Naive thymus-derived CD4-positive, alpha-beta T cell (primary cell): ENCODE measurements around the gene CXCL12. TPM values are rescaled to one million over a fixed set of nuclear protein-coding genes. Genes with fewer than 3 reads are reported as not detected.

Source experiments
- ATAC-seq: fragments of 150-1000 bp; cut with Tn5 transposase; 2 replicates; pipeline ENCODE4 v1.10.0; 2021; ENCODE audit warnings: mild to moderate bottlenecking, moderate library complexity
- CTCF ChIA-PET: fragments of 350-600 bp; sonication (Branson Sonifier 250); formaldehyde crosslinking; loops from one replicate; lab custom pipeline; 2021; ENCODE audit warnings: antibody characterized with exemption; lab: Charles Lee
- POLR2A ChIA-PET: fragments of 350-600 bp; sonication (Branson Sonifier 250); formaldehyde crosslinking; loops from one replicate; lab custom pipeline; 2021; ENCODE audit warnings: antibody characterized with exemption, inconsistent platforms; lab: Charles Lee
- DNase-seq, 9 donors: peaks; one replicate each; pipeline versions ENCODE4 v3.0.0 to v3.0.0-alpha.2; 2020 to 2022; ENCODE audit warnings: mixed read lengths in 1 of 9
- H3K27ac ChIP-seq: one replicate; pipeline ENCODE4 v1.7.0; 2013; ENCODE audit warnings: mild to moderate bottlenecking, low read depth, low read length, moderate library complexity
- H3K27me3 ChIP-seq, 2 donors: one replicate each; pipeline ENCODE4 v1.7.0; 2013; ENCODE audit warnings: low read length in 2 of 2, mild to moderate bottlenecking in 2 of 2, moderate library complexity in 2 of 2; ENCODE audit not compliant: control insufficient read depth in 2 of 2, insufficient read depth in 2 of 2
- H3K36me3 ChIP-seq, 3 experiments: 1 replicate in 2 of 3; 2 replicates in 1 of 3; pipeline ENCODE4 v1.7.0; 2013; ENCODE audit warnings: low read length in 3 of 3, mild to moderate bottlenecking in 3 of 3, moderate library complexity in 1 of 3; ENCODE audit not compliant: insufficient read depth in 3 of 3, control insufficient read depth in 2 of 3
- H3K4me1 ChIP-seq, 2 donors: one replicate each; pipeline ENCODE4 v1.7.0; 2013; ENCODE audit warnings: low read length in 2 of 2, mild to moderate bottlenecking in 2 of 2, moderate library complexity in 1 of 2; ENCODE audit not compliant: control insufficient read depth in 2 of 2, insufficient read depth in 2 of 2
- H3K4me3 ChIP-seq: 2 replicates; pipeline ENCODE4 v1.7.0; 2013; ENCODE audit warnings: mild to moderate bottlenecking, low read length
- H3K9me3 ChIP-seq, 3 experiments: 1 replicate in 2 of 3; 2 replicates in 1 of 3; pipeline ENCODE4 v1.7.0; 2013; ENCODE audit warnings: low read length in 3 of 3; ENCODE audit not compliant: control insufficient read depth in 2 of 3
- H3K27ac Mint-ChIP-seq, 9 donors: one replicate each; pipeline ENCODE4 v1.8.0; 2020 to 2022; ENCODE audit warnings: mixed read lengths in 9 of 9, mild to moderate bottlenecking in 8 of 9, moderate library complexity in 5 of 9, inconsistent platforms in 2 of 9
- H3K27me3 Mint-ChIP-seq, 5 donors: one replicate each; pipeline ENCODE4 v1.8.0; 2021 to 2022; ENCODE audit warnings: mixed read lengths in 5 of 5, mild to moderate bottlenecking in 1 of 5
- H3K36me3 Mint-ChIP-seq, 5 donors: one replicate each; pipeline ENCODE4 v1.8.0; 2020 to 2022; ENCODE audit warnings: mixed read lengths in 5 of 5, mild to moderate bottlenecking in 3 of 5, inconsistent platforms in 1 of 5
- H3K4me1 Mint-ChIP-seq, 7 donors: one replicate each; pipeline ENCODE4 v1.8.0; 2020 to 2022; ENCODE audit warnings: mixed read lengths in 7 of 7, mild to moderate bottlenecking in 3 of 7, inconsistent platforms in 1 of 7
- H3K4me3 Mint-ChIP-seq, 10 donors: one replicate each; pipeline ENCODE4 v1.8.0; 2020 to 2022; ENCODE audit warnings: mild to moderate bottlenecking in 10 of 10, mixed read lengths in 10 of 10, moderate library complexity in 6 of 10, inconsistent platforms in 2 of 10
- H3K9me3 Mint-ChIP-seq, 11 donors: one replicate each; pipeline ENCODE4 v1.8.0; 2020 to 2022; ENCODE audit warnings: mixed read lengths in 11 of 11, mild to moderate bottlenecking in 4 of 11, inconsistent platforms in 1 of 11, moderate library complexity in 1 of 11
- intact Hi-C, 2 donors: fragments of 100-400 bp; cut with micrococcal nuclease; formaldehyde crosslinking; loops; one replicate each; pipeline ENCODE4 v1.15.1; 2023
- polyA plus RNA-seq, 2 donors: library from polyadenylated mRNA; unstranded; fragments of 300-500 nt; fragmentation: Illumina TruSeq; gene quantifications; one replicate each; pipeline ENCODE4 v1.2.3, GENCODE V29; 2021
- total RNA-seq, 6 experiments: library from RNA in 5 of 6; stranded (reverse) in 5 of 6; gene quantifications; 1 replicate in 5 of 6; 2 replicates in 1 of 6; pipeline ENCODE4 v1.2.3 and lab custom pipeline; 2021 to 2026

CXCL12 gene
- total and polyA plus RNA-seq, 7 experiments from 2014 or later = not detected

DNA sequence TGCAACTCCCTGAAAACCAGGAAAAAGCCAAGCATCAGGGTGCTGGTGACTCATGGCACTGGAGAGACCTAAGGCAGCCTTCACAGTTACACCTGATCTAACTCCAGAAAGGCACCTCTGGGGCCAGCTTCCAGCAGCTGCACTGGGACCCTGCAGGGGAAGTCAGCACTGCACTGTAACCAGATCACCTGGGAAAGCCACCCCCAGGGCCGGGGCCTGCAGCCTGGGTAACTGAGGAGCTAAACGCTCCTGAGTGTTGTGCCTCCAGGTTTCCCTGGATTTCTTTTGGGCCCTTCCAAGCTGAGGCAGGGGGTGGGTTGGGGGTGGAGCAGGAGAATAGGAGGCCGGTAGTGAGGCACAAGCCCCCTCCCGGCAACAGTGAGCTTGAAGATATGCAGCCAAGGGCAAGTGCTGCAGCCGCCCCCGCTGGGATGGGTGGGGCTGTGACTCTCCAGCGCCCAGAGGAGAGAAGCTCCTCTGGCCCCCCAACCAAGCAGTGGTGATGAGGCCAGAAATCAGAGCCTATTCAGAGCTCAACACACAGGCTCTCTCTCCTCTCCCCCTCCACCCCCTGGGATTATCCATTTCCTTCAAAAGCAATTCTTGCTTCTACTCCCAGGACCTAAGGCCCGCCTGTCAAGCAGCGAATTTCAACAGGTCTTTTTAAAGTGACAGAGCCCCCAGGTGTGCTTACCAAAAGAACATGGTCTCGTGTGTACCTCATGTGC is 2.6 kb downstream of the CXCL12 start:
- ATAC-seq (no peak), DNase-seq (no peak)
- ChIA-PET POLR2A (no interaction called here), CTCF (no interaction called here)
- Histone ChIP-seq H3K27me3 (peaks cover 0 to 3% of the 10 kb centered on the region in 2 donors), H3K4me3 (no peak overlapping the region), H3K27ac (no peak overlapping the region), H3K4me1 (no peaks in the 10 kb centered on the region), H3K9me3 (no peaks in the 10 kb centered on the region), H3K36me3 (no peaks in the 10 kb centered on the region)
- H3K36me3 Mint-ChIP-seq = no peaks in the 10 kb centered on the region
- peaks cover 0 to 3% (median 0%) of the 10 kb centered on the region in 11 donors for H3K9me3 Mint-ChIP-seq
- no peak overlapping the region for H3K4me3 Mint-ChIP-seq
- no peak overlapping the region for H3K27ac Mint-ChIP-seq
- H3K4me1 Mint-ChIP-seq = peaks cover 0 to 8% (median 4%) of the 10 kb centered on the region in 7 donors
- H3K27me3 Mint-ChIP-seq = peaks cover 23 to 39% (median 32%) of the 10 kb centered on the region in 5 donors
- intact Hi-C loops = loop anchor here in 1 of 2 donors (10.0 kb wide), 1 partner anchor 483 kb away; no protein-coding TSS in a partner anchor

DNA sequence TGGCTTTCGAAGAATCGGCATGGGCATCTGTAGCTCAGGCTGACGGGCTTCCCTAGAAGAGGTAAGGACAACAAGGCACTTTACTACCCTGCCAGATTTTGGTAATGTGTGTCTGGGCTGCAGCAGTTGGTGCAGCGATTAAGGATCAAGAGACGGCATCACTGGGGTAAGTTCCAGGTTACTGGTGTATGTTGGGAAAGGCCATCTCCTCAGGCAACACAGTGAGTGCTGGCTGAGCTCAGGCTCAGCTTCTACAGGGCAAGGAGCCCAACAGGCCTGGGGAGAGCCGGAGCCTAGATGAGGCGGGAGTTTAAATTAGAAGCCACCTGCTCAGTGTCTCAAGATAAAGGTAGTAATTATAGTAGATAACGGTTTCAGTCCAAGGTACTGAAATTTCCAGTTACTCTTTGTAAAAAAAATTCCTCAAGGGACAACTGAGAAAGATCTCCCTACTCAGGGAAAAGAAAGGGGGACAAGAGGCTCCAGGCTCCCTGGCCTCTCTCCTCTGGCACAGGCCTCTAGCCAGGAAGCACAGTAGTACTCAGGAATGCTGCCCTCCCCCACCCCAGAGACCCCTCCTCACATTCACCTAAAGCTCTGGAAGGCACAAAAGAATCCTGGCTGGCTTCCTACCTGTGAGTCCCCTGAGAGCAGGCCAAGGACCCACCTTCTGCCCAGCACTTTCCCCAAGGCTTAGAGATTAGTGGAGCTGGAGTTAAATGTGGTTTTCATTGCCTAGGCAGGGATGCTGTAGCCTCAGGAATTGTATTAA is 3.9 kb downstream of the CXCL12 start:
- H3K9me3 ChIP-seq = no peaks in the 10 kb centered on the region
- Mint-ChIP-seq H3K27me3 (peaks cover 18 to 34% (median 27%) of the 10 kb centered on the region in 5 donors), H3K27ac (no peak overlapping the region), H3K4me3 (no peak overlapping the region), H3K4me1 (peaks cover 0 to 7% (median 4%) of the 10 kb centered on the region in 7 donors), H3K36me3 (no peaks in the 10 kb centered on the region), H3K9me3 (peaks cover 0 to 2% (median 0%) of the 10 kb centered on the region in 11 donors)
- no peak overlapping the region for H3K4me3 ChIP-seq
- POLR2A ChIA-PET = no interaction called here
- no peak overlapping the region for H3K27ac ChIP-seq
- H3K36me3 ChIP-seq = no peaks in the 10 kb centered on the region
- intact Hi-C loops = loop anchor here in 1 of 2 donors (10.0 kb wide), 1 partner anchor 484 kb away; no protein-coding TSS in a partner anchor
- peaks cover 0 to 3% of the 10 kb centered on the region in 2 donors for H3K27me3 ChIP-seq
- no peaks in the 10 kb centered on the region for H3K4me1 ChIP-seq
- ATAC-seq (no peak), DNase-seq (no peak)
- CTCF ChIA-PET = no interaction called here

DNA sequence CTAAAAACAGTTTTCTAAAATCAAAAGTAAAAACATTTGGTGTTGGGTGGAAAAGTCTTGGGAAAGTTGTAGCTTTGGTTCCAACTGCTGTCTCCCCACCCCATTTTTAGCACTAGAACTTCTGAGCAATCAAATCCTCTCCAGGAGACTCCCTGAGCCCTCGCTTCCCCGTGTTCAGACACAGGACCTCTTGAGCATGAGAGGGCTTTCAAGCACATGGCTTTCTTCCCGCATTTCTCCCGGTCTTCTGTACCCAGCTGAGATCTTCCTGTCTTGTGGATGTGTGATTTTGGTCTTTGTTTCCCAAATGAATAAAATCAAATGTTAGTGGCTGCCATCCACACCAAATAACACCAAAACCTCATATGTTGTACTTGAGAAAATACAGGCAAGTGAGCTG is 5.0 kb downstream of the CXCL12 start:
- H3K36me3 ChIP-seq = no peaks in the 10 kb centered on the region
- no peaks in the 10 kb centered on the region for H3K36me3 Mint-ChIP-seq
- CTCF ChIA-PET = no interaction called here
- H3K4me3 Mint-ChIP-seq = no peak overlapping the region
- H3K9me3 Mint-ChIP-seq = no peaks in the 10 kb centered on the region
- H3K27ac Mint-ChIP-seq = no peak overlapping the region
- no peaks in the 10 kb centered on the region for H3K4me1 ChIP-seq
- peaks cover 0 to 3% of the 10 kb centered on the region in 2 donors for H3K27me3 ChIP-seq
- H3K27me3 Mint-ChIP-seq = peaks cover 13 to 26% (median 19%) of the 10 kb centered on the region in 5 donors
- DNase-seq = no peak
- ATAC-seq = no peak
- no peaks in the 10 kb centered on the region for H3K9me3 ChIP-seq
- H3K4me3 ChIP-seq = no peak overlapping the region
- H3K27ac ChIP-seq = no peak overlapping the region
- no peaks in the 10 kb centered on the region for H3K4me1 Mint-ChIP-seq
- intact Hi-C loops = loop anchor here in 1 of 2 donors (10.0 kb wide), 1 partner anchor 485 kb away; no protein-coding TSS in a partner anchor
- POLR2A ChIA-PET = no interaction called here

DNA sequence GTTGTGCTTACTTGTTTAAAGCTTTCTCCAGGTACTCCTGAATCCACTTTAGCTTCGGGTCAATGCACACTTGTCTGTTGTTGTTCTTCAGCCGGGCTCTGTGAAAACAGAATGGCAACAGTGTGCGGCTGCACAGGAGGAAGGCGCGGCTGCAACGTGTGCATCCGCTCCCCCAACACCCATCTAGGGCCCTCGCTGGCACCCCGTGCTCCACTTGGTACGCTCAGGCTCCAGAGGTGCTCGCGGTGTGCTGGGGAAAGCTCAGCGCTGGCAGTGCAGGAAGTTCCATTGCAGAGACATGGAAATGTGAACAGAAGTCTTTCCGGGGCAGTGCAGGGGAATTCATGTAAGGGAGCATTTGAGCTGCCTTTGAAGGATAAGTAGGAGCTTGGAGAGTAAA is 6.3 kb downstream of the CXCL12 start:
- H3K27ac Mint-ChIP-seq = no peak overlapping the region
- Histone ChIP-seq H3K27ac (no peak overlapping the region), H3K27me3 (peaks cover 0 to 3% of the 10 kb centered on the region in 2 donors), H3K4me3 (no peak overlapping the region), H3K36me3 (no peaks in the 10 kb centered on the region), H3K9me3 (no peaks in the 10 kb centered on the region), H3K4me1 (no peaks in the 10 kb centered on the region)
- H3K36me3 Mint-ChIP-seq = no peaks in the 10 kb centered on the region
- no peak for ATAC-seq
- DNase-seq = no peak
- ChIA-PET CTCF (no interaction called here), POLR2A (no interaction called here)
- intact Hi-C loops = no loop called here
- H3K9me3 Mint-ChIP-seq = no peaks in the 10 kb centered on the region
- H3K27me3 Mint-ChIP-seq = peaks cover 11 to 25% (median 18%) of the 10 kb centered on the region in 5 donors
- H3K4me1 Mint-ChIP-seq = no peaks in the 10 kb centered on the region
- no peak overlapping the region for H3K4me3 Mint-ChIP-seq

DNA sequence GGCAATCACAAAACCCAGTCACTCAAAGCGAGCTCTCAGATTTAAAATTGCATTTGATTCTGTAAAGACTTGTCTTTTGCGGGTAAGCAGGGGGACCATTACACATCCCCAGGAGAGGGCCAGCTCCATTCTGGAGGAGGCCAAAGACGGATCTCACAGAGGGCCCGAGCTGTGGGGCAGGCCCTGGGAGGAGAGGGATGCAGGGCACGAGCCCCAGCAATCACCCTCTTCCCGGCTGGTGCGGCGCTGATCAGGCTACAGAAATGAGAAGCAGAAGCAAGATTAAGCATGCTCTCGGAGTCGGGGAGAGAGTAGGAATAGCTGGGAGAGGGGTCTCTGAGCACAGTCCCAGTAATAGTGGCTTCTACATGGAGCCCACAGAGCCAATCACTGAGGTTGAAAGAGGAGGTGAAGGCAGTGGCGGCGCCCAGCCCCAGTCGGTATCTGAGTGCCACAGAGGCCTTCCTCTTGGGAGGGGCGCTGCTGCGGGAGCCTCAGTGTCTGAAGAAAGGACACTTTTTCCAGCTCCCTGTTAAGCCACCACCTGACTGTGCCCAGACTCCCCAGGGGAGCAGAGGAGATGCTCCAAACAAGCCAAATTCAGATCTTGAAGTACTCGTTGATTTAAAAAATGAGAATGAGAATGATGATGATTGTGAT is 7.1 kb downstream of the CXCL12 start:
- intact Hi-C loops = no loop called here
- Mint-ChIP-seq H3K4me3 (no peak overlapping the region), H3K27ac (no peak overlapping the region), H3K36me3 (no peaks in the 10 kb centered on the region), H3K4me1 (no peaks in the 10 kb centered on the region), H3K9me3 (no peaks in the 10 kb centered on the region), H3K27me3 (peaks cover 2 to 22% (median 12%) of the 10 kb centered on the region in 5 donors)
- Histone ChIP-seq H3K4me1 (no peaks in the 10 kb centered on the region), H3K4me3 (no peak overlapping the region), H3K27me3 (peaks cover 0 to 3% of the 10 kb centered on the region in 2 donors), H3K36me3 (no peaks in the 10 kb centered on the region), H3K9me3 (no peaks in the 10 kb centered on the region), H3K27ac (no peak overlapping the region)
- POLR2A ChIA-PET = no interaction called here
- DNase-seq (no peak), ATAC-seq (no peak)
- CTCF ChIA-PET = no interaction called here

DNA sequence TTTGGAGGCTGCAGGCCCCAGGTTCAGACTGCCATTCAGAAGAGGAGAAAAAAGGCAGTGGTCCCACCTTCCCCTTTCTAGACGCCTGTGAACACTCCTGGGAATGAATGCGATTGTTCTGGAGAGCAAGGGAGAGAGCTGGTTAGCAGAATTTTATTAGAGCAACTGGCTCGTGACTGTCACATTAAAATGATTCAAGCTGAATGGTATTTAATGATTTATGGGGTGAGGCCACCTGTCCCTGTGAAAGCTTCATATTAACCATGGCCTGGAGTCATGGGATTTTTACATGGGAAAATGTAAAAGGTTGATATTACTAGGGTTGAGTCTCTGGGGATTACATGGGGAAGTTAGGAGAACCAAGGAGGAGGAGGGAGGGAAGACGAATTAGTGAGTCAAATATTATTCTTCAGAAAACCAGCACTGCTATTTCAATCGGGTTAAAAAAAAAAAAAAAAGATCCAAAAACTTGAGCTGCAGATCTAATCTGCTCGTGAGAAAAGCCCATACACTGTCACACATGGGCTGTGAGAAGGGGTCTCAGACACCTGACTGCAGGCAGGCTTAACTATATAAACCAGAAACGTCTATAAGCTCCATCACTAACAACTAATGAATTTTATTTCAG is 8.3 kb downstream of the CXCL12 start:
- Mint-ChIP-seq H3K27ac (no peak overlapping the region), H3K4me1 (no peaks in the 10 kb centered on the region), H3K4me3 (no peak overlapping the region), H3K9me3 (no peaks in the 10 kb centered on the region), H3K27me3 (peaks cover 0 to 16% (median 5%) of the 10 kb centered on the region in 5 donors), H3K36me3 (no peaks in the 10 kb centered on the region)
- ChIA-PET POLR2A (no interaction called here), CTCF (no interaction called here)
- no peak for ATAC-seq
- no peak overlapping the region for H3K27ac ChIP-seq
- no peak for DNase-seq
- H3K4me3 ChIP-seq = no peak overlapping the region
- intact Hi-C loops = no loop called here
- no peaks in the 10 kb centered on the region for H3K4me1 ChIP-seq
- no peaks in the 10 kb centered on the region for H3K36me3 ChIP-seq
- no peaks in the 10 kb centered on the region for H3K9me3 ChIP-seq
- no peaks in the 10 kb centered on the region for H3K27me3 ChIP-seq
